GM23338 (cell line): Measurements from ENCODE around the gene ZNF71. TPM values are rescaled to one million over a fixed set of nuclear protein-coding genes. Genes with fewer than 3 reads are reported as not detected.

ENCODE experiments used
- ATAC-seq: fragments of 200-7000 bp; cut with Tn5 transposase; 3 replicates; pipeline ENCODE4 v1.9.1; 2020
- DNase-seq: peaks from one replicate; pipeline ENCODE4 v3.0.0-alpha.2; 2015; ENCODE audit warnings: low spot score
- H2AFZ ChIP-seq: fragments of 200-600 bp; sonication (generic); 2 replicates; pipeline ENCODE4 v1.8.0; 2016; ENCODE audit warnings: antibody characterized with exemption, mild to moderate bottlenecking, moderate library complexity
- H3F3A ChIP-seq: fragments of 200-600 bp; sonication (generic); replicated peaks from 2 replicates; pipeline ENCODE4 v1.8.0; 2017; ENCODE audit warnings: antibody characterized with exemption, mixed run types, low read depth
- H3K27ac ChIP-seq: fragments of 200-600 bp; sonication (generic); 2 replicates; pipeline ENCODE4 v1.6.1; 2016; ENCODE audit warnings: low read depth
- H3K27me3 ChIP-seq: fragments of 200-600 bp; sonication (generic); 2 replicates; pipeline ENCODE4 v1.8.0; 2016; ENCODE audit warnings: mild to moderate bottlenecking, mixed run types, moderate library complexity; ENCODE audit not compliant: insufficient read depth
- H3K36me3 ChIP-seq: fragments of 200-600 bp; sonication (generic); 2 replicates; pipeline ENCODE4 v1.8.0; 2016; ENCODE audit warnings: mild to moderate bottlenecking; ENCODE audit not compliant: insufficient read depth
- H3K4me1 ChIP-seq: fragments of 200-600 bp; sonication (generic); 2 replicates; pipeline ENCODE4 v1.8.0; 2016; ENCODE audit warnings: mild to moderate bottlenecking, moderate library complexity; ENCODE audit not compliant: insufficient read depth
- H3K4me2 ChIP-seq: fragments of 200-600 bp; sonication (generic); 2 replicates; pipeline ENCODE4 v1.7.1; 2017; ENCODE audit warnings: mixed run types
- H3K4me3 ChIP-seq: fragments of 200-600 bp; sonication (generic); 2 replicates; pipeline ENCODE4 v1.6.1; 2016; ENCODE audit warnings: mixed run types
- H3K79me2 ChIP-seq: fragments of 200-600 bp; sonication (generic); replicated peaks from 2 replicates; pipeline ENCODE4 v1.8.0; 2017; ENCODE audit warnings: mild to moderate bottlenecking; ENCODE audit not compliant: insufficient read depth
- H3K9me2 ChIP-seq: fragments of 200-600 bp; sonication (generic); 2 replicates; pipeline ENCODE4 v1.8.0; 2017; ENCODE audit not compliant: insufficient read depth
- H4K20me1 ChIP-seq: fragments of 200-600 bp; sonication (generic); replicated peaks from 2 replicates; pipeline ENCODE4 v1.8.0; 2017; ENCODE audit warnings: mild to moderate bottlenecking; ENCODE audit not compliant: insufficient read depth
- H3K27ac Mint-ChIP-seq: 2 replicates; pipeline ENCODE4 v1.8.0; 2020; ENCODE audit warnings: inconsistent platforms, mild to moderate bottlenecking, moderate library complexity, mixed read lengths
- H3K27me3 Mint-ChIP-seq: 3 replicates; pipeline ENCODE4 v1.8.0; 2022; ENCODE audit warnings: low read depth, mild to moderate bottlenecking, moderate library complexity, mixed read lengths, inconsistent platforms; ENCODE audit not compliant: insufficient read depth, poor library complexity
- H3K36me3 Mint-ChIP-seq: 3 replicates; pipeline ENCODE4 v1.8.0; 2021; ENCODE audit warnings: low read depth, mild to moderate bottlenecking, inconsistent platforms, moderate library complexity, mixed read lengths
- H3K4me1 Mint-ChIP-seq: 3 replicates; pipeline ENCODE4 v1.8.0; 2020; ENCODE audit warnings: mild to moderate bottlenecking, inconsistent platforms, mixed read lengths
- H3K4me3 Mint-ChIP-seq: 3 replicates; pipeline ENCODE4 v1.8.0; 2021; ENCODE audit warnings: moderate library complexity, mild to moderate bottlenecking, inconsistent platforms, mixed read lengths
- H3K9me3 Mint-ChIP-seq: 3 replicates; pipeline ENCODE4 v1.8.0; 2020; ENCODE audit warnings: moderate library complexity, mild to moderate bottlenecking, inconsistent platforms, mixed read lengths
- JUNB ChIP-seq: IDR thresholded peaks from one replicate; pipeline ENCODE4 v1.6.1; 2016; ENCODE audit warnings: antibody characterized with exemption; ENCODE audit not compliant: unreplicated experiment
- REST ChIP-seq: IDR thresholded peaks from one replicate; pipeline ENCODE4 v1.6.1; 2018; ENCODE audit warnings: antibody characterized with exemption; ENCODE audit not compliant: unreplicated experiment
- STAT1 ChIP-seq: IDR thresholded peaks from one replicate; pipeline ENCODE4 v1.6.1; 2016; ENCODE audit warnings: antibody characterized with exemption; ENCODE audit not compliant: unreplicated experiment
- ZNF114 ChIP-seq: fragments of 250-450 bp; sonication (Bioruptor Pico); IDR thresholded peaks from 2 replicates; pipeline ENCODE4 v1.5.0; 2020; ENCODE audit warnings: mild to moderate bottlenecking, moderate library complexity
- polyA plus RNA-seq: library from polyadenylated mRNA; unstranded; fragments of >200 nt; fragmentation: Nextera tagmentation; extraction: Ambion mirVana; gene quantifications from 2 replicates; pipeline ENCODE4 v1.2.1, GENCODE V29; 2016
- total RNA-seq: library from RNA; depleted of rRNA; stranded (reverse); fragments of >200 nt; shearing (Covaris generic); gene quantifications from 2 replicates; pipeline ENCODE4 v1.2.3, GENCODE V29; 2014

ZNF71 gene
- total and polyA plus RNA-seq, 2 experiments from 2014 or later = 4.7 to 13.2 TPM

DNA sequence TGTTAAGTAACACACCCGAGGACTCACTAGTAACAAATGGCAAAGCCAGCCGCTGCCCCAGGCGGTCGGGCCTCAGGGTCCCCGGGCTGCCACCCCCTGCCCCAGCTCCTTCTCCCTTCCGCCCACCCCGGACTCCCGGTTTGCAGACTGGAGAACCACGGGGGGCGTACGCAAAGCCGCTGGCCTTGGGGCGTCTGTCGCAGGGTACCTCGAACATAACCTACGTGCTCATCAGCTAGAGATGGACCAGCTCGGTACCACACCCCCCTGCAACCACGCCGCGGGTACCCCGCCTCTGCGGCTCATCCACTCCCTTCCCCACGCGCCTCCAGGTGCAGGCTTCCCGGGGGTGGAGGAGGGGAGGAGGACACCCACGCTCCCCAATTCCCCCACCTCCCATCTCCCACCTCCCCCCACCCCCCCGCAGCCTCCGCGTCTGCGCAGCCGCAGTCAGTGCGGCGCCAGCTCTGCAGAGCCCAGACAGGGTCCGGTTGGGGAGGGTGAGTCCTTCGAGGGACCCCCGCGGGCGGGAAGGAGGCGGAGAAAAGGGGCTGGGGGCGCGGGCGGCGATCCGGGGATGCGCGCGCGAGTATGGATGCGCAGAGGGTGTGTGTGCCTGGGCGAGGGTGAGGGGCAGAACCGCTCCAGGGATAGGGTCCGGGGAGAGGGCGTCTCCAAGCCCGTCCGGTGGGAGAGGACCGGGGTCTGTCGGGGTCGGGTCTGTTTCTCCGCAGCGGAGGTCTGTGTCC, 47.8 kb downstream of the ZNF71 start, which contains the start of gene SMIM17:
Gene SMIM17, plus strand, starts transcription at position 449 of the 749 bp plus-strand sequence. CDS start 2,509 bp downstream, outside the sequence.
- Histone ChIP-seq H3K4me2 (no peak within 1 kb of the TSS), H3K36me3 (no peaks in the 10 kb centered on the region; the same call in 1 of the 2 replicates), H3K9me2 (no peaks in the 10 kb centered on the region), H4K20me1 (no peaks in the 10 kb centered on the region), H3K79me2 (no peaks in the 10 kb centered on the region), H3K4me3 (no peak within 1 kb of the TSS), H3K27ac (no peak within 1 kb of the TSS), H3K27me3 (no peaks in the 10 kb centered on the region), H3K4me1 (no peaks in the 10 kb centered on the region), H3F3A (no peaks in the 10 kb centered on the region), H2AFZ (no peak within 1 kb of the TSS)
- ATAC-seq (no peak), DNase-seq (no peak)
- Mint-ChIP-seq H3K4me3 (no peak within 1 kb of the TSS), H3K27ac (no peak within 1 kb of the TSS), H3K27me3 (peaks cover 11% of the 10 kb centered on the region), H3K36me3 (peaks cover 49% of the 10 kb centered on the region), H3K9me3 (peaks cover 93% of the 10 kb centered on the region), H3K4me1 (no peaks in the 10 kb centered on the region)
- TF ChIP-seq ZNF114 (CRISPR knock-in tag) = no peak
- TF ChIP-seq REST = no peak

GRCh38 chr19:56643460-56643955, 48.4 kb downstream of the ZNF71 start:
- H3K79me2 ChIP-seq = no peaks in the 10 kb centered on the region
- H3K9me2 ChIP-seq = no peaks in the 10 kb centered on the region
- no peaks in the 10 kb centered on the region for H4K20me1 ChIP-seq
- no peaks in the 10 kb centered on the region for H3K4me1 ChIP-seq
- peaks cover 93% of the 10 kb centered on the region for H3K9me3 Mint-ChIP-seq
- H3K27me3 Mint-ChIP-seq = peaks cover 6% of the 10 kb centered on the region
- H3F3A ChIP-seq = no peaks in the 10 kb centered on the region
- no peak overlapping the region for H3K27ac Mint-ChIP-seq
- no peak overlapping the region for H3K4me2 ChIP-seq
- no peak overlapping the region for H3K27ac ChIP-seq
- DNase-seq (no peak), ATAC-seq (no peak)
- H3K36me3 ChIP-seq = no peaks in the 10 kb centered on the region; the same call in 1 of the 2 replicates
- H3K4me1 Mint-ChIP-seq = no peaks in the 10 kb centered on the region
- no peak overlapping the region for H2AFZ ChIP-seq
- TF ChIP-seq JUNB (no peak), REST (no peak), STAT1 (no peak), ZNF114 (CRISPR knock-in tag) (no peak)
- peaks cover 49% of the 10 kb centered on the region for H3K36me3 Mint-ChIP-seq
- H3K4me3 ChIP-seq = no peak overlapping the region
- no peaks in the 10 kb centered on the region for H3K27me3 ChIP-seq
- H3K4me3 Mint-ChIP-seq = no peak overlapping the region
